ENCODE data around the gene HCN2. TPM values are rescaled to one million over a fixed set of nuclear protein-coding genes. Genes with fewer than 3 reads are reported as not detected.

HCN2 gene
- polyA plus RNA-seq, 1 donor from 2014 or later, result 4.7 TPM

DNA sequence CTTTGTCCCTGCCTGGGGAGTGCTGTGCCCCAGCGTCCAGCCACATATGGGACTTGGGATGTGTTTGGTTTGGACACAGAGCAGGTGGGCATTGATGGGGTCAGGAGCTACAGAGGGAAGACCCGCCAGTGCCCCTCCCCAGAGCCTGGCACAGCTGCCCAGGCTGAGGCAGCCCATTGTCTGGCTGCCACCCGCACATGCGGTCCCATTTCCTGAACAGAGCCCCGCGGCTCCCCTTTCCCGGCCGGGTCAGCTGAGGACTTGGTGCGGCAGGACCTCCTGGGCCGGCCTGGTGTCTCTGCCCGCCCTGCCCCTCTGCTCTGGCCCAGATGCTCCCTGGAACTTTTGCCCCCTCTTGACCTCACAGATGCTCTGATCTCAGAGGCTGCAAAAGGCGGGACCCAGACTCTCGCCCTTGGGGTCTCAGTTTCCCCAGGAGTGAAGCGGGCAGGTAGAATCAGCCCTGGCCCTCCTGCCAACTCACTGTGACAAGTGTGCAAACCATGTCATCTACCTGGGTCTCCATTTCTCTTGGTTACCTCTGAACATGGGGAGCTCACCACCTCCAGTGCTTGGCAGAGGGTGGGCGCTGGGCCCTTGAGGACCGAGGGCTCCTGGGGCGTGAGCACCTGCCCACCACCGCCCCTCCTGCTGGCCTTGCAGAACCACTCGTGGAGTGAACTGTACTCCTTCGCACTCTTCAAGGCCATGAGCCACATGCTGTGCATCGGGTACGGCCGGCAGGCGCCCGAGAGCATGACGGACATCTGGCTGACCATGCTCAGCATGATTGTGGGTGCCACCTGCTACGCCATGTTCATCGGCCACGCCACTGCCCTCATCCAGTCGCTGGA lies 17.8 kb downstream of the HCN2 start:
- Histone ChIP-seq H3K36me3 (ENCODE audit: insufficient read depth, low read length) (no peaks in the 10 kb centered on the region), H3K9me2 (ENCODE audit: insufficient read depth, low read length) (no peaks in the 10 kb centered on the region), H3F3A (ENCODE audit: insufficient read depth, low read length, poor library complexity, severe bottlenecking) (no peaks in the 10 kb centered on the region), H3K79me2 (replicated peaks; ENCODE audit: insufficient read depth, low read length) (no peaks in the 10 kb centered on the region), H3K27ac (ENCODE audit: low read length) (no peak overlapping the region), H3K9me3 (ENCODE audit: low read length) (no peaks in the 10 kb centered on the region), H3K27me3 (ENCODE audit: insufficient read depth, low read depth, low read length) (no peaks in the 10 kb centered on the region), H4K20me1 (ENCODE audit: insufficient read depth) (no peaks in the 10 kb centered on the region), H2AFZ (ENCODE audit: low read depth, low read length) (no peak overlapping the region), H3K9ac (ENCODE audit: low read length) (no peak overlapping the region), H3K4me3 (ENCODE audit: low read length) (no peak overlapping the region), H3K4me2 (ENCODE audit: low read length) (no peak overlapping the region)
- TF ChIP-seq MXI1 (conservative IDR thresholded peaks at IDR 0.05; ENCODE audit: poor library complexity, severe bottlenecking) (no peak), TAF1 (IDR thresholded peaks at IDR 0.05; ENCODE audit: low read depth) (no peak), EP300 (conservative IDR thresholded peaks at IDR 0.05; ENCODE audit: poor library complexity, severe bottlenecking) (no peak), RAD21 (conservative IDR thresholded peaks at IDR 0.05) (no peak), SMC3 (conservative IDR thresholded peaks at IDR 0.05; ENCODE audit: poor library complexity) (no peak), REST (IDR thresholded peaks at IDR 0.05; ENCODE audit: borderline replicate concordance) (no peak), CTCF (IDR thresholded peaks at IDR 0.05; ENCODE audit: poor library complexity, severe bottlenecking) (no peak), EZH2 (IDR thresholded peaks at IDR 0.05; ENCODE audit: borderline replicate concordance, insufficient read depth, low read length, poor library complexity, severe bottlenecking) (no peak), POLR2AphosphoS5 (IDR thresholded peaks at IDR 0.05) (no peak)

- no peak overlapping the region for H2AFZ ChIP-seq (ENCODE audit: low read depth, low read length)
- no peaks in the 10 kb centered on the region for H3K9me2 ChIP-seq (ENCODE audit: insufficient read depth, low read length)
- no peak overlapping the region for H3K9ac ChIP-seq (ENCODE audit: low read length)
- no peaks in the 10 kb centered on the region for H3K9me3 ChIP-seq (ENCODE audit: low read length)
- TF ChIP-seq REST (IDR thresholded peaks at IDR 0.05; ENCODE audit: borderline replicate concordance) (no peak), RAD21 (conservative IDR thresholded peaks at IDR 0.05) (no peak), EZH2 (IDR thresholded peaks at IDR 0.05; ENCODE audit: borderline replicate concordance, insufficient read depth, low read length, poor library complexity, severe bottlenecking) (no peak), TAF1 (IDR thresholded peaks at IDR 0.05; ENCODE audit: low read depth) (no peak), CTCF (IDR thresholded peaks at IDR 0.05; ENCODE audit: poor library complexity, severe bottlenecking) (no peak), POLR2AphosphoS5 (IDR thresholded peaks at IDR 0.05) (no peak)
- H4K20me1 ChIP-seq (ENCODE audit: insufficient read depth), result no peaks in the 10 kb centered on the region
- H3K4me3 ChIP-seq (ENCODE audit: low read length), result no peak overlapping the region
- no peaks in the 10 kb centered on the region for H3F3A ChIP-seq (ENCODE audit: insufficient read depth, low read length, poor library complexity, severe bottlenecking)
- no peak overlapping the region for H3K4me2 ChIP-seq (ENCODE audit: low read length)
- H3K27ac ChIP-seq (ENCODE audit: low read length), result no peak overlapping the region
- H3K27me3 ChIP-seq (ENCODE audit: insufficient read depth, low read depth, low read length), result no peaks in the 10 kb centered on the region
- H3K36me3 ChIP-seq (ENCODE audit: insufficient read depth, low read length), result no peaks in the 10 kb centered on the region
- no peaks in the 10 kb centered on the region for H3K79me2 ChIP-seq (replicated peaks; ENCODE audit: insufficient read depth, low read length)
Measured at GRCh38 chr19:608155-609003, 18.7 kb downstream of the HCN2 start.

Measured in neural cell (in vitro differentiated cells).